ENCODE measurements around the gene CHEK1.
"Not testable (repeated sequence)": the region's sequence is repeated elsewhere in the genome, so short reads cannot be mapped to it uniquely, and the experiment has no call there.

CHEK1 gene

GRCh38 chr11:125701858-125702621 is 77.1 kb downstream of the CHEK1 start:
- DNase-seq = no peak

DNA sequence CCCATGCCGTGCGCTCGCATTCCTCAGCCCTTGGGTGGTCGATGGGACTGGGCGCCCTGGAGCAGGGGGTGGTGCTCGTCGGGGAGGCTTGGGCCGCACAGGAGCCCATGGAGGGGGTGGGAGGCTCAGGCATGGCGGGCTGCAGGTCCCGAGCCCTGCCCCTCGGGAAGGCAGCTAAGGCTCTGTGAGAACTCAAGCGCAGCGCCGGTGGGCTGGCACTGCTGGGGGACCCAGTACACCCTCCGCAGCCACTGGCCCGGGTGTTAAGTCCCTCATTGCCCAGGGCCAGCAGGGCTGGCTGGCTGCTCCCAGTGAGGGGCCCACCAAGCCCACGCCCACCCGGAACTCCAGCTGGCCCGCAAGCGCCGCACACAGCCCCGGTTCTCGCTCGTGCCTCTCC is 79.7 kb downstream of the CHEK1 start:
- not testable (repeated sequence) for DNase-seq

- DNase-seq = no peak
These were observed 95.8 kb downstream of the CHEK1 start for GRCh38 chr11:125720781-125721180.

DNA sequence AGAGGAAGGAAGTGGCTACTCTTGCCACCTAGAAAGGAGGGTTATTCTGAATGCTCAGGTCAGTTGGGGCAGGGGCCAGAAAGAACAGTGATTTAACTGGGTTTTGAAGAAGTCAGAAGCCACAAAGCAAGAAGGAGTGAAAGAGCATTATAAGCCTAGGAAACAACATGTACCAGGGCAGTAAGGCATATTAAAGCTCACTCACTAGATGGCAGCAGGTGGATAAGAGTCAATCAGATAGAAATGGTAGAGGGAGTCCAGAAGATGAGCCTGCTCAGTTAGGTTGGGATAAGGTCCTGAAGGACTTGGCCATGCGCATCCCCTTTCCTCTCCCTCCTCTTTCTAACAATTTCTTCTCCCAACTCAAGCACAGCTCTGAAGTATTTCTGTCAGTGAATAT is 99.2 kb downstream of the CHEK1 start:
- no peak for DNase-seq

All from CD4-positive, alpha-beta T cell treated with Interferon gamma for 1 hour (primary cell).